HG03097 (cell line): ENCODE results near the gene ZFP64.
"Not testable (repeated sequence)": the region's sequence is repeated elsewhere in the genome, so short reads cannot be mapped to it uniquely, and the experiment has no call there.

Experiments used
- ATAC-seq: cut with Tn5 transposase; IDR thresholded peaks from one replicate; pipeline ENCODE4 v1.9.1; 2021; ENCODE audit not compliant: unreplicated experiment, low FRiP score

The ZFP64 gene

DNA sequence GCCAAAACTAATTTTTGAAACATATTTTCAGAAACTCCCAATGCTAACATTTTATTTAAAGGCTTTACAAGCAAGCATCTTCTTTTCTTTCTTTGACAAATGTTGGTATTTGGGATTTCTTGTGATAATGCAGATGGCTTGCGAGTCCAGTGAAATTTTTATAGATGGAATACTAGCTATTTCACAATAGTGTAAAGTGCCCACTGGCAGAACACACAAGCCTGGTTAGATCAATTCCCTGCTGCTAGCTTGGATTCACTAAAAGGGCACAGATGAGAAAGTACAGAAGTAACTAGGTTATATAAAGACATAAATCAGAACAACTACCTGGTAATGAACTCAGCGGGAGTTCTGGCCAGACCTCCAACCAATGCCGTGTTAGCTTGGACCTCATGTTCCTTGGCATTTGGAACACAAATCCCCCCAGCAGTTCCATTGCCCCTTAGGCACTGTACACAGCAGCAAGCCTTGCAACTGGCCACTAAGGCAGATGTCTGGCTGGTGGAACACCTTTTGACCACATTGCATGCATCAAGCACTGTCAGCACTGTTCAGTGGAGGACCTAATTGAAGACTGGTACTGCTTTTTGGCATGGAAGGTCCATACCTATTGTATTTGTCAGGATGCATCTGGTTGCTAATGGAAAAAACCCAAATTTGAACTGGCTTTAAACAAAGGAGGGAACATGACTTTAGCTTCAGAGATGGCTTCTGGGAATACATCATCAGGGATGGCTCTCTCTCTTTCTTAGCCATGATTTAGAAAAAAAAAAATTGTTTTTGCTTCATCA, 15.6 kb upstream of the ZFP64 start:
- no peak for ATAC-seq

GRCh38 chr20:52204136-52204535, 12.6 kb upstream of the ZFP64 start:
- no peak for ATAC-seq

- ATAC-seq, result no peak
These were observed 9.8 kb upstream of the ZFP64 start for GRCh38 chr20:52201395-52201794.

DNA sequence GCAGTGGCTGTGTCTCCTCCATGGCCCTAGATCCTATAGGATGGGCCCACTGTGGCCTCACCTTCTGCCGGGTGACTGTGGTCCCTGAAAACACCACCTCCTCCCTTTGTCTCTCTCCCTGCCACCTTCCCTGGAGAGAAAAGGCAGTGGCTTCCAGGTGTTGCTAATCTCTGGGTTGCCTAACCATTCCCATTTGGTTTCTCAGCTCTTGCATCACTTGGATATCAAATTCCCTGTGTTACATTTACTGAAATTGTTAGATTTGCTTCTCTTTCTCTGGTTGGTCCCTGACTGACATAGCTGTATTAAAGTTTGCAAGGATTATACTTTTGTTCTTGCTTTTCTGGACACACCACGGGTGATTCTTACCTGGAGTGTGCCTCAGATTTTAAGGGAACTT, 9.3 kb upstream of the ZFP64 start:
- ATAC-seq, result no peak

- ATAC-seq, result no peak
These were observed 5.3 kb upstream of the ZFP64 start for GRCh38 chr20:52196845-52197244.

- no peak for ATAC-seq
These were observed 2.4 kb upstream of the ZFP64 start for GRCh38 chr20:52193886-52194545.

- no peak for ATAC-seq
These were observed 1.6 kb upstream of the ZFP64 start for GRCh38 chr20:52193133-52193532.

GRCh38 chr20:52192719-52193007, 1.1 kb upstream of the ZFP64 start:
- not testable (repeated sequence) for ATAC-seq

- ATAC-seq, result peak; percentile 48
These were observed 538 bp upstream of the ZFP64 start for GRCh38 chr20:52191916-52192718.

GRCh38 chr20:52190437-52191131, 995 bp downstream of the ZFP64 start:
- no peak for ATAC-seq

- ATAC-seq, result no peak
These were observed 9.8 kb downstream of the ZFP64 start for GRCh38 chr20:52181766-52182165.

GRCh38 chr20:52180180-52180840, 11.3 kb downstream of the ZFP64 start:
- ATAC-seq, result no peak

- peak; percentile 87 for ATAC-seq
These were observed 12.0 kb downstream of the ZFP64 start for GRCh38 chr20:52179331-52180179.

GRCh38 chr20:52178691-52179090, 12.9 kb downstream of the ZFP64 start:
- no peak for ATAC-seq

DNA sequence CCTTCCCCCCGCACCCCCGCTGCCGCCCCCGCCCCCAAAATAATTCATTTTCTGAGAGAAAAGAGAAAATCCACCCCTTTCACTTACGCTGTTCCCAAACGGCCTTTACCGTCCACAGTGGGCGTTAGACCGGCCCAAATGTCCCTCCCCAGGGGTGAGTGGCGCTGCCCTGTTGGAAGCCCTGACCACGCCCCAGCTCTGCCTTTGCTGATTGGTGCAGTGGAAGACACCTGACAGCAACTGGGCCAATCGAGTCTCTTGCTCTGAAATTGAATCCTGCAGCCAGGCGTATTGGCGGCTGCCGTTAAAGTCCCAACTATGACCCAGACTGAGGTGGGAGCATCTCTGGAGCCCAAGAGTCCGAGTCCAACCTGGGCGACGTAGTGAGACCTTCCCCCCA, 15.7 kb downstream of the ZFP64 start:
- no peak for ATAC-seq

- no peak for ATAC-seq
These were observed 19.1 kb downstream of the ZFP64 start for GRCh38 chr20:52172392-52173047.

DNA sequence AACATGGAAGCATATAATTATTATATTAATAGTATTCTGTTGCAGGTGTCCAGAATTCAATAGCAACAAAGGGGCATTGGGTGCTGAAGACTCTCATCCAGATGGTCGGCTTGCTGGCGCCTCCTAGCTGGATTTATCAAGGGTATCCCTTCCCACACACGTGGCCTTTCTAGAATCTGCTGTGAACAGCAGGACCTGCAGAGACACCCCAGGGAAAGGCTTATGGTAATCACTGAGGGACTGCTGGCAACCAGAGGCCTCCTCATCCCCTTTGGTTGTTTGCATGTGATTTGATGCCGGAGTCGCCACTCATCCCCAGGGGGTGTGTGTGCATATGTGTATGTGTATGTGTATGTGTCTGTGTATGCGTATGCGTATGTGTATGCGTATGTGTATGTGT, 20.6 kb downstream of the ZFP64 start:
- ATAC-seq, result no peak

- no peak for ATAC-seq
These were observed 23.5 kb downstream of the ZFP64 start for GRCh38 chr20:52168116-52168515.

GRCh38 chr20:52167232-52167840, 24.2 kb downstream of the ZFP64 start:
- no peak for ATAC-seq
